Activated naive CD8-positive, alpha-beta T cell treated with anti-CD3 and anti-CD28 coated beads, Interleukin-2, amount 50 U/mL, for 24 hours (primary cell): ENCODE data around the gene CLEC10A.
"Not testable (repeated sequence)": the region's sequence is repeated elsewhere in the genome, so short reads cannot be mapped to it uniquely, and the experiment has no call there.

Source experiments
- ATAC-seq: fragments of 150-1000 bp; cut with Tn5 transposase; one replicate; pipeline ENCODE4 v1.10.0; 2021
- DNase-seq: peaks from one replicate; pipeline ENCODE4 v3.0.0; 2021
- H3K27ac Mint-ChIP-seq: one replicate; pipeline ENCODE4 v1.8.0; 2021; ENCODE audit warnings: mild to moderate bottlenecking, mixed read lengths
- H3K27me3 Mint-ChIP-seq: one replicate; pipeline ENCODE4 v1.8.0; 2021; ENCODE audit warnings: mixed read lengths
- H3K36me3 Mint-ChIP-seq: one replicate; pipeline ENCODE4 v1.8.0; 2021; ENCODE audit warnings: low read depth, mixed read lengths
- H3K4me1 Mint-ChIP-seq: one replicate; pipeline ENCODE4 v1.8.0; 2021; ENCODE audit warnings: mixed read lengths
- H3K4me3 Mint-ChIP-seq: one replicate; pipeline ENCODE4 v1.8.0; 2021; ENCODE audit warnings: mild to moderate bottlenecking, moderate library complexity, mixed read lengths
- H3K9me3 Mint-ChIP-seq: one replicate; pipeline ENCODE4 v1.8.0; 2021; ENCODE audit warnings: mixed read lengths

The CLEC10A gene

GRCh38 chr17:7079581-7080455 lies at the start of gene CLEC10A:
Gene CLEC10A (minus strand): TSS chr17:7080251. CDS start chr17:7078812, 1,439 bp downstream.
- peaks cover 31% of the 10 kb centered on the region for H3K4me1 Mint-ChIP-seq
- no peak within 1 kb of the TSS for H3K4me3 Mint-ChIP-seq
- no peaks in the 10 kb centered on the region for H3K9me3 Mint-ChIP-seq
- ATAC-seq (no peak), DNase-seq (no peak)
- peaks cover 9% of the 10 kb centered on the region for H3K27me3 Mint-ChIP-seq
- no peak within 1 kb of the TSS for H3K27ac Mint-ChIP-seq
- H3K36me3 Mint-ChIP-seq: no peaks in the 10 kb centered on the region

- Mint-ChIP-seq H3K27ac (no peak overlapping the region), H3K36me3 (no peaks in the 10 kb centered on the region), H3K4me3 (no peak overlapping the region), H3K27me3 (peaks cover 10% of the 10 kb centered on the region), H3K9me3 (no peaks in the 10 kb centered on the region), H3K4me1 (peaks cover 23% of the 10 kb centered on the region)
- DNase-seq (no peak), ATAC-seq (no peak)
Observed at GRCh38 chr17:7129311-7129710, 49.3 kb upstream of the CLEC10A start.

- H3K27me3 Mint-ChIP-seq: peaks cover 10% of the 10 kb centered on the region
- ATAC-seq (no peak), DNase-seq (no peak)
- no peaks in the 10 kb centered on the region for H3K36me3 Mint-ChIP-seq
- peaks cover 17% of the 10 kb centered on the region for H3K4me1 Mint-ChIP-seq
- H3K4me3 Mint-ChIP-seq: no peak overlapping the region
- H3K9me3 Mint-ChIP-seq: no peaks in the 10 kb centered on the region
- H3K27ac Mint-ChIP-seq: no peak overlapping the region
Observed at GRCh38 chr17:7128160-7128559, 48.1 kb upstream of the CLEC10A start.

- Mint-ChIP-seq H3K4me1 (peaks cover 13% of the 10 kb centered on the region), H3K27me3 (peaks cover 10% of the 10 kb centered on the region)
- not testable (repeated sequence) for H3K9me3 Mint-ChIP-seq, H3K4me3 Mint-ChIP-seq, H3K36me3 Mint-ChIP-seq, DNase-seq, ATAC-seq, H3K27ac Mint-ChIP-seq
Observed at GRCh38 chr17:7127501-7127900, 47.5 kb upstream of the CLEC10A start.

- ATAC-seq, H3K27ac Mint-ChIP-seq, DNase-seq, H3K27me3 Mint-ChIP-seq, H3K36me3 Mint-ChIP-seq, H3K9me3 Mint-ChIP-seq, H3K4me1 Mint-ChIP-seq, H3K4me3 Mint-ChIP-seq: not testable (repeated sequence)
Observed at GRCh38 chr17:7126386-7126785, 46.3 kb upstream of the CLEC10A start.

GRCh38 chr17:7124923-7125322 lies 44.9 kb upstream of the CLEC10A start:
- H3K4me3 Mint-ChIP-seq: no peak overlapping the region
- no peak for ATAC-seq
- no peaks in the 10 kb centered on the region for H3K36me3 Mint-ChIP-seq

GRCh38 chr17:7123844-7124243 lies 43.8 kb upstream of the CLEC10A start:
- Mint-ChIP-seq H3K4me1 (no peaks in the 10 kb centered on the region), H3K9me3 (no peaks in the 10 kb centered on the region), H3K4me3 (no peak overlapping the region), H3K36me3 (no peaks in the 10 kb centered on the region), H3K27me3 (peaks cover 17% of the 10 kb centered on the region), H3K27ac (no peak overlapping the region)
- ATAC-seq (no peak), DNase-seq (no peak)

More at GRCh38 chr17:7124923-7125322, 44.9 kb upstream of the CLEC10A start:
- DNase-seq: no peak
- Mint-ChIP-seq H3K27me3 (peaks cover 11% of the 10 kb centered on the region), H3K27ac (no peak overlapping the region), H3K9me3 (no peaks in the 10 kb centered on the region), H3K4me1 (no peaks in the 10 kb centered on the region)

GRCh38 chr17:7122381-7122780 lies 42.3 kb upstream of the CLEC10A start:
- Mint-ChIP-seq H3K27me3 (peaks cover 17% of the 10 kb centered on the region), H3K36me3 (no peaks in the 10 kb centered on the region), H3K4me3 (no peak overlapping the region), H3K27ac (no peak overlapping the region), H3K4me1 (no peaks in the 10 kb centered on the region), H3K9me3 (no peaks in the 10 kb centered on the region)
- no peak for DNase-seq
- ATAC-seq: no peak

- H3K4me1 Mint-ChIP-seq, DNase-seq, H3K9me3 Mint-ChIP-seq, H3K4me3 Mint-ChIP-seq, H3K36me3 Mint-ChIP-seq, ATAC-seq, H3K27ac Mint-ChIP-seq: not testable (repeated sequence)
- peaks cover 17% of the 10 kb centered on the region for H3K27me3 Mint-ChIP-seq
Observed at GRCh38 chr17:7120635-7121034, 40.6 kb upstream of the CLEC10A start.

GRCh38 chr17:7120123-7120522 lies 40.1 kb upstream of the CLEC10A start:
- H3K36me3 Mint-ChIP-seq: no peaks in the 10 kb centered on the region
- peaks cover 17% of the 10 kb centered on the region for H3K27me3 Mint-ChIP-seq
- ATAC-seq (no peak), DNase-seq (no peak)
- no peak overlapping the region for H3K27ac Mint-ChIP-seq
- no peak overlapping the region for H3K4me3 Mint-ChIP-seq
- H3K4me1 Mint-ChIP-seq: no peaks in the 10 kb centered on the region
- H3K9me3 Mint-ChIP-seq: no peaks in the 10 kb centered on the region

- Mint-ChIP-seq H3K27ac (no peak overlapping the region), H3K27me3 (peaks cover 17% of the 10 kb centered on the region), H3K36me3 (no peaks in the 10 kb centered on the region), H3K4me1 (no peaks in the 10 kb centered on the region), H3K4me3 (no peak overlapping the region), H3K9me3 (no peaks in the 10 kb centered on the region)
- ATAC-seq (no peak), DNase-seq (no peak)
Observed at GRCh38 chr17:7119314-7119713, 39.3 kb upstream of the CLEC10A start.

GRCh38 chr17:7114875-7115614 lies 35.0 kb upstream of the CLEC10A start:
- no peak for DNase-seq
- Mint-ChIP-seq H3K9me3 (no peaks in the 10 kb centered on the region), H3K4me1 (no peaks in the 10 kb centered on the region), H3K27me3 (peaks cover 7% of the 10 kb centered on the region), H3K36me3 (no peaks in the 10 kb centered on the region), H3K27ac (no peak overlapping the region), H3K4me3 (no peak overlapping the region)
- ATAC-seq: no peak

GRCh38 chr17:7114241-7114874 lies 34.3 kb upstream of the CLEC10A start, which contains the start of gene ASGR2:
Gene ASGR2 (minus strand): TSS chr17:7114822. CDS start chr17:7114240, 582 bp downstream.
- H3K9me3 Mint-ChIP-seq: no peaks in the 10 kb centered on the region
- H3K27me3 Mint-ChIP-seq: peaks cover under 1% of the 10 kb centered on the region
- no peak for DNase-seq
- H3K4me3 Mint-ChIP-seq: no peak within 1 kb of the TSS
- no peaks in the 10 kb centered on the region for H3K36me3 Mint-ChIP-seq
- no peak for ATAC-seq
- peaks cover 5% of the 10 kb centered on the region for H3K4me1 Mint-ChIP-seq
- no peak within 1 kb of the TSS for H3K27ac Mint-ChIP-seq

GRCh38 chr17:7113273-7114071 lies 33.4 kb upstream of the CLEC10A start:
- ATAC-seq: no peak
- Mint-ChIP-seq H3K36me3 (no peaks in the 10 kb centered on the region), H3K27me3 (no peaks in the 10 kb centered on the region), H3K9me3 (no peaks in the 10 kb centered on the region), H3K4me3 (no peak overlapping the region), H3K27ac (no peak overlapping the region), H3K4me1 (peaks cover 7% of the 10 kb centered on the region)
- no peak for DNase-seq
